MCF 10A (cell line): ENCODE data around the gene P3H2. TPM values are rescaled to one million over a fixed set of nuclear protein-coding genes. Genes with fewer than 3 reads are reported as not detected.
A peak's percentile ranks its signal among the peaks of the same experiment; 100 is the strongest.

Source experiments
- BruUV-seq: library from RNA; stranded (reverse); fragments of 400-500 nt; replicated peaks from 2 replicates; lab custom pipeline; 2021; lab: Mats Ljungman, UMichigan
- CTCF ChIA-PET: fragments of 300-600 bp; sonication (Branson Sonifier 250); formaldehyde crosslinking; extraction: SDS; loops from one replicate; lab custom pipeline; 2021; ENCODE audit warnings: antibody characterized with exemption, inconsistent platforms; lab: Yijun Ruan, JAX
- POLR2A ChIA-PET: fragments of 300-600, 350-650 bp; sonication (Branson Sonifier 250); formaldehyde crosslinking; extraction: SDS; loops from one replicate; lab custom pipeline; 2020; ENCODE audit warnings: antibody characterized with exemption, inconsistent platforms; lab: Yijun Ruan, JAX
- DNase-seq: peaks from one replicate; pipeline ENCODE4 v3.0.0-alpha.2; 2018; ENCODE audit not compliant: unreplicated experiment
- H3K27ac Mint-ChIP-seq: one replicate; pipeline ENCODE4 v1.8.0; 2022; ENCODE audit warnings: mild to moderate bottlenecking, low read depth, mixed read lengths; ENCODE audit not compliant: unreplicated experiment
- H3K27me3 Mint-ChIP-seq: one replicate; pipeline ENCODE4 v1.8.0; 2022; ENCODE audit warnings: mixed read lengths; ENCODE audit not compliant: insufficient read depth, unreplicated experiment
- H3K36me3 Mint-ChIP-seq: one replicate; pipeline ENCODE4 v1.8.0; 2022; ENCODE audit warnings: mild to moderate bottlenecking, moderate library complexity, mixed read lengths; ENCODE audit not compliant: insufficient read depth, unreplicated experiment
- H3K4me1 Mint-ChIP-seq: one replicate; pipeline ENCODE4 v1.8.0; 2022; ENCODE audit warnings: mixed read lengths; ENCODE audit not compliant: insufficient read depth, unreplicated experiment
- H3K4me3 Mint-ChIP-seq: one replicate; pipeline ENCODE4 v1.8.0; 2022; ENCODE audit warnings: mild to moderate bottlenecking, moderate library complexity, mixed read lengths; ENCODE audit not compliant: unreplicated experiment
- H3K9me3 Mint-ChIP-seq: one replicate; pipeline ENCODE4 v1.8.0; 2022; ENCODE audit warnings: mixed read lengths; ENCODE audit not compliant: unreplicated experiment
- CTCF ChIP-seq: fragments of 200-600 bp; IDR thresholded peaks from one replicate; pipeline ENCODE4 v1.8.0; 2022; ENCODE audit warnings: antibody characterized with exemption, mild to moderate bottlenecking; ENCODE audit not compliant: unreplicated experiment
- intact Hi-C: fragments of 100-400 bp; cut with micrococcal nuclease; formaldehyde crosslinking; loops from 2 replicates; pipeline ENCODE4 v1.14.1; 2022
- total RNA-seq: library from RNA; stranded (reverse); gene quantifications from 2 replicates; pipeline ENCODE4 v1.2.3, GENCODE V29; 2022

P3H2 gene
- total RNA-seq, 1 experiment from 2014 or later: 60.2 TPM

- DNase-seq: no peak
- peak overlapping the region; percentile 35 for H3K27ac Mint-ChIP-seq
- no peaks in the 10 kb centered on the region for H3K27me3 Mint-ChIP-seq
- POLR2A ChIA-PET: interaction anchor here (1.1 kb wide), 1 partner anchor 16 kb away, joined by 4 read pairs; no protein-coding TSS in a partner anchor
- peaks cover 18% of the 10 kb centered on the region for H3K4me1 Mint-ChIP-seq
- H3K36me3 Mint-ChIP-seq: no peaks in the 10 kb centered on the region
- H3K9me3 Mint-ChIP-seq: no peaks in the 10 kb centered on the region
- no peak overlapping the region for H3K4me3 Mint-ChIP-seq
- CTCF ChIA-PET: interaction anchor here (0.6 to 1.3 kb wide), 10 partner anchors 14 to 207 kb away, joined by 3 to 5 read pairs (median 3); partner anchors contain the start of gene P3H2
- intact Hi-C loops: loop anchor here (5.0 kb wide), 2 partner anchors 363 to 678 kb away; no protein-coding TSS in a partner anchor
- TF ChIP-seq CTCF: no peak
- no TSS peak for BruUV-seq
Measured at GRCh38 chr3:190019006-190019405, 101.7 kb downstream of the P3H2 start.

- peak overlapping the region; percentile 35 for H3K27ac Mint-ChIP-seq
- H3K4me1 Mint-ChIP-seq: peaks cover 19% of the 10 kb centered on the region
- H3K4me3 Mint-ChIP-seq: no peak overlapping the region
- TF ChIP-seq CTCF: no peak
- ChIA-PET CTCF (interaction anchor here (0.7 to 1.3 kb wide), 10 partner anchors 13 to 304 kb away, joined by 3 to 5 read pairs (median 4); partner anchors contain the start of genes CLDN1 and P3H2), POLR2A (interaction anchor here (0.6 to 1.1 kb wide), 2 partner anchors 17 to 39 kb away, joined by 3 to 4 read pairs; no protein-coding TSS in a partner anchor)
- H3K36me3 Mint-ChIP-seq: no peaks in the 10 kb centered on the region
- no peaks in the 10 kb centered on the region for H3K27me3 Mint-ChIP-seq
- no peaks in the 10 kb centered on the region for H3K9me3 Mint-ChIP-seq
- no peak for DNase-seq
- intact Hi-C loops: loop anchor here (5.0 kb wide), 2 partner anchors 364 to 679 kb away; no protein-coding TSS in a partner anchor
- no TSS peak for BruUV-seq
Measured at GRCh38 chr3:190018460-190018859, 102.2 kb downstream of the P3H2 start.

- H3K36me3 Mint-ChIP-seq: no peaks in the 10 kb centered on the region
- DNase-seq: peak; percentile 78
- CTCF ChIA-PET: interaction anchor here (0.6 to 1.7 kb wide), 23 partner anchors 8 to 722 kb away, joined by 3 to 9 read pairs (median 4); partner anchors contain the start of genes CLDN1 and P3H2
- H3K27me3 Mint-ChIP-seq: no peaks in the 10 kb centered on the region
- no peaks in the 10 kb centered on the region for H3K9me3 Mint-ChIP-seq
- POLR2A ChIA-PET: interaction anchor here (0.6 to 2.8 kb wide), 5 partner anchors 18 to 125 kb away, joined by 3 to 7 read pairs (median 4); partner anchors contain the start of gene P3H2
- intact Hi-C loops: loop anchor here (1.0 to 5.0 kb wide), 6 partner anchors 50 to 680 kb away; partner anchors contain the start of genes CLDN1 and P3H2
- peaks cover 26% of the 10 kb centered on the region for H3K4me1 Mint-ChIP-seq
- H3K4me3 Mint-ChIP-seq: no peak overlapping the region
- peak; percentile 74 for TF ChIP-seq CTCF
- H3K27ac Mint-ChIP-seq: no peak overlapping the region
- no TSS peak for BruUV-seq
Measured at GRCh38 chr3:190017521-190018288, 103.0 kb downstream of the P3H2 start.

GRCh38 chr3:190016966-190017365, 103.7 kb downstream of the P3H2 start:
- Mint-ChIP-seq H3K9me3 (no peaks in the 10 kb centered on the region), H3K27ac (no peak overlapping the region), H3K27me3 (no peaks in the 10 kb centered on the region), H3K36me3 (no peaks in the 10 kb centered on the region), H3K4me1 (peaks cover 33% of the 10 kb centered on the region), H3K4me3 (no peak overlapping the region)
- intact Hi-C loops: loop anchor here (1.0 to 5.0 kb wide), 6 partner anchors 50 to 680 kb away; partner anchors contain the start of genes CLDN1 and P3H2
- no peak for TF ChIP-seq CTCF
- CTCF ChIA-PET: interaction anchor here (0.6 to 1.7 kb wide), 19 partner anchors 9 to 721 kb away, joined by 3 to 9 read pairs (median 3); partner anchors contain the start of gene P3H2
- no peak for DNase-seq
- no TSS peak for BruUV-seq
- POLR2A ChIA-PET: interaction anchor here (0.6 to 2.8 kb wide), 4 partner anchors 20 to 125 kb away, joined by 3 to 7 read pairs (median 5); partner anchors contain the start of gene P3H2
